SKM-1 (cell line): ENCODE results near the gene ATG5.
"Not testable (repeated sequence)": the region's sequence is repeated elsewhere in the genome, so short reads cannot be mapped to it uniquely, and the experiment has no call there.

ENCODE experiments used
- DNase-seq: peaks from one replicate; lab custom pipeline; 2025; ENCODE audit not compliant: unreplicated experiment; lab: John Stamatoyannopoulos, UW

Gene ATG5

DNA sequence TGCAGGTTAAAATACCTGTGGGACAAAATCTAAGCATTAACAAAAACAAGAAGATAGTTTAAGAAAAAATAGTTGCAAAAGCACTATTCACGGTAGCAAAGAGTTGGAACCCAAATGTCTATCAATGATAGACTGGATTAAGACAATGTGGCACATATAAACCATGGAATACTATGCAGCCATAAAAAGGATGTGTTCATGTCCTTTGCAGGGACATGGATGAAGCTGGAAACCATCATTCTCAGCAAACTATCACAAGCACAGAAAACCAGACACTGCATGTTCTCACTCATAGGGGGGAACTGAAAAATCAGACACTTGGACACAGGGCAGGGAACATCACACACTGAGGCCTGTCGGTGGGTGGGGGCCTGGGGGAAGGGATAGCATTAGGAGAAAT is 65.8 kb downstream of the ATG5 start:
- not testable (repeated sequence) for DNase-seq

DNA sequence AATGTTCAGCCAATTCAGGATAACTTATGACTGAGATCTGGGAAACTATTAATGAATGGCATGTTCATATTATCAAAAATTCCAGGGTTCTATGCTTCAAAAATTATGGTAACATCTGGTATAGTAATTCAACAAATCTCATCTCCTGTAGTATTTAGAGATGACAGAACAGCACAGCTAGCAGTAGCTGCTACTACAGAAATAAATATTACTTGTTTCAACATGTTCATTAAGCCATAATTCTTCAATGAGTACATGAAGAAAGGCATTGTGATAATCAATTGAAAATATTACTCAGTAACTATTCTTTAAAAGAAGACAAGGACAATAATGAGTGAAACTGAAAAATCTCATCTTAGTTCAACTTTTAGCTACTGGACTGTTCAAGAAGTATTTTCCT is 66.8 kb downstream of the ATG5 start:
- DNase-seq: no peak

DNA sequence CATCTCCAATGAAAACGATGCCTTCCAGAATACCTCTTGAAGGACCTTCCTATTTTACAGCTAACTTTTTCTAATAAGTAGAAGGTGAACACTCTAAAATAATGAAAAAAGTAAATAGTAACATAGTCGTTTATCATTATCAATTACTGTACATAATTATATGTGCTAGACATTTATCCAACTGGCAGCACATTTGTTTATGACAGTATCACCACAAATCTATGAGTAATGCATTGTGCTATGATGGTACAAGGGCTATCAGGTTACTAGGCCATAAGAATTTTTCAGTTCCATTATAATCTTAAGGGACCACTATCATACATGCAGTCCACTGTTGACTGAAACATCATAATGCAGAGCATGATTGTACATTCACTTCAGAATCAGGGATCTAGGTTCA is 68.4 kb downstream of the ATG5 start:
- DNase-seq: no peak

DNA sequence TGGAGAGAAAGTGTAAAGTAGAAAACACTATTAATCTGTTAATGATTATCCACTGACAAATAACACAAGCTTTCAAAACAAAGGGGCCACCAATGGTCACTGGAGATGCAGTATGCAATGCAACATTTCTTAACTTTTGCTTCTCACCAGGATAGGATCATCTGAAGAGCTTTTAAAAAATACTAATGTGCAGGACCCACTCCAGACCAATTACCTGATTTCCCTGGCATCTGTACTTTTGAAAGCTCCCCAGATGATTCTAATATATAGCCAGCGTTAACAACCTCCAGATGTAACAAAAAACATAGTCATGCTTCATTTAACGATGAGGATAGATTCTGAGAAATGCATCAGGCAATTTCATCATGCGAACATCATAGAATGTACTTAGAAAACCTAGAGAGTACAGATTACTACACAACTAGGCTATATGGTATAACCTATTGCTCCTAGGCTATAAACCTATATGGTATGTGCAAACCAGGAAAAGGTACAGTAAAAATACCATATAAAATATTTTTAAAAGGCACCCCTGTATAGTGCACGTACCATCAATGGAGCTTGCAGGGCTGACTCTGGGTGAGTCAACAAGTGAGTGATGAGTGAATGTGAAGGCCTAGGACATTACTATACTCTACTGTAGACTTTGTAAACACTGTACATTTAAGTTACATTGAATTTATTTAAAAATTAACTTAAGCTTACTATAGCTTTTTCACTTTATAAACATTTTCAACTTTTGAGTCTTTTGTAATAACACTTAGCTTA is 69.2 kb downstream of the ATG5 start:
- DNase-seq: no peak

DNA sequence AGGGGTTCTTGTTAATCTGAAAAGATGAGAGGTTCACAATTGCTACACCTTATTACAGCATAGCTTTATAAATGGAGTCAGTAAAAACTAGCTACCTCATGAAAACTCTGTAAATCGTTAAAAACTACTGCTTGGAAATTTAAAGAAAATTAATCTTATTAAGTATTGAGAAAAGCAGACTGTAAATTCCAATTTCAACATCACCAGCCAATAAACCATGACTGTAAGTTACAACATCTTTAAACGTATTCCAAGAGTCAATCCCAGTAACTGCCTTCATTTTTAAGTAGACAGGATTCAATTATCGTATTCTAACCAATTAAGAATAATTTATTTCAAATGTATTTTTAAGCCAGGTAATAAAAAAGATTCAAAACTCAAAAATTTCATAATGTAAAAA is 70.3 kb downstream of the ATG5 start:
- no peak for DNase-seq

DNA sequence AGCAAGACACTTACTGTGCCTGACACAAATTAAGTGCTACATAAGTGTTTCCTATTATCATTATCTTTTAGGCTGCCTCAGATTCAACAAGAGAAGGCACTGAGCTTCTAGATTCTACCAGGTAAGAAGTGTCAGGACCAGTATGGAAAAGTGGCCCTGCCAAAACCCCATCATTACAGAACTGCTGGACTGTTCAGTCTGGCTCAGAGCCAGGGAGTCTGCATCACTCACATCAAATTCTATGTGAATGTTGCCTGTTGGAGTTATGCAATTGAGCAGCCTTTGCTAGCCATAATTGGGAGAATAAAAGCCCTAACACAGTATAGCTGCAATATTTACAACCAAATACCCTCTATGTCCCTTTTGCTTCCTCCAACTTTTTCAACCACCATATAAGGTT is 70.9 kb downstream of the ATG5 start:
- DNase-seq: no peak

DNA sequence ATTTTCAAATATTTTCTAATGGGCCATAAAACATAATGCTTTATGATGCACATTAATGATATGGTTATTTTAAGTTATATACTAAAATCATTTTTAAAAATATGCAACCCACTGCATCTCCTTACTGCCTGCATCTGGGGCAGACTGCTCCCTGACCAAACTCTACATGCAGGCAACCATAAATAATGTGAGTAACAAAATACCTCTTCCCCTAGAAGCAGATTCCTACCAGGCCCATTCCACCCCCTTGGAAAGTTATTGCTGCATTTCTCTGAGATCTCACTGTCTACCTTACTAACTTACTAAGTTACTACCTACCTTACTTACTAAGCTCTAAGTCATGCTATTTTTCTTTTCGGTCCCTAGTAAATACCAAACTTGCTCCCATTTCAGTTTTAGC is 71.8 kb downstream of the ATG5 start:
- no peak for DNase-seq

DNA sequence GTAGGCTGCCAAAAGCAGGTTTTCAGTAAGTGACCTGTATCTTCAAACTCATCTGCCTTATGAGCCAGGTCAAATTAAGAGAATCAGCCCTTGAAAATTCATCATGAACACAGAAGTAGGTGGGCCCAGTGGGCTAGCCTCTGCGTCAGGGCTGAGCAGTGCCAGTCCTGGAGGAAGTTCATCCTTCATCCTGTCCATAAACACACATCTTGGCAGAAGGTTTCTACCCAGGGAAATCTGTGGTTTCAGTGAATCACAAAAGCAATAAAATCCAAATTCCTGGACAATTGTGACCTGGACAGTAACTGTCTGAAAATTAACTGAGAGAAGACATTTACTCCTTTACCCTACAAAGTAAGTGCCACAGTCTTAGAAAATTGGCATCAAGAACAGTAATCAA is 72.4 kb downstream of the ATG5 start:
- no peak for DNase-seq

DNA sequence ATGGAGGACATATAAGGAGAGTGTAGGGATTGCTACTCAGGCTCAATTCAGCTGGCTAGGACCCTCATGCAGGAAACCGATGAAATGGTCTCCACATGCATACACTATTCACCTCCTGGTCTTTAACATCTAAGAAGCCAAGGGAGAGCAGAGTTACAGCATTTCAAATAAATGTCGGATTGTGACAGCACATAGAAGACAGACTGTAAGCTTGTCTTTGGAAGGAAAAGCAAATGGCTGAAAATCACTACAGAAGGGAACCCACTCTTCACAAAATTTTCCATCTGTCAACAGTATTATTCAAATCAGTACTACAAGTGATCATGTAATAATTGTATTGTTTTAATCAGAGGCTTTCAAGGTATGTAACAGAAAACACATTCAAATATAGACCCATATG is 72.9 kb downstream of the ATG5 start:
- no peak for DNase-seq

DNA sequence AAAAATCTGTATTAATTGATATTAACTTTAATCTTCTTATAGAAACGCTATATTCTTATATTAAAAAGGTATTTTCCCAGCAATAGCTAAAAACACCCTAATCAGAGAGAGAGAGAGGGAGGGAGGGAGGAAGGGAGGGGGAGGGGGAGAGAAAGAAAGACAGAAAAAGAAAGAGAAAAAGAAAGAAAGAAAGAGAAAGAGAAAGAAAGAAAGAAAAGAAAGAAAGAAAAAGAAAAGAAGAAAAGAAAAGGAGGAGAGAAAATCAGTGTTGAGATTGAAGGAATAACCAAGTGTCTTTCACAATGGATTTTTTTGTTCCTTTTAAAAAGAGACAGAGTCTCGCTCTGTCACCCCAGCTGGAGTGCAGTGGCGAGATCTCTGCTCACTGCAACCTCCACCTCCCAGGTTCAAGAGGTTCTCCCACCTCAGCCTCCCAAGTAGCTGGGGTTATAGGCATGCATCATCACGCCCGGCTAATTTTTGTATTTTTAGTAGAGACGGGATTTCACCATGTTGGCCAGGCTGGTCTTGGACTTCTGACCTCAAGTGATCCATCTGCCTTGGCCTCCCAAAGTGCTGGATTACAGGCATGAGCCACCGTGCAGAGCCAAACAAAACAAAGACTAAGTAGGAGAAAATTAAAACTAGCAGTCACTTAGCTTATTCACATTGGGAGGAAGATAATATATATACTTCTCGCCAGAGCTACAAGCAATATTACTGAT is 73.9 kb downstream of the ATG5 start:
- not testable (repeated sequence) for DNase-seq

DNA sequence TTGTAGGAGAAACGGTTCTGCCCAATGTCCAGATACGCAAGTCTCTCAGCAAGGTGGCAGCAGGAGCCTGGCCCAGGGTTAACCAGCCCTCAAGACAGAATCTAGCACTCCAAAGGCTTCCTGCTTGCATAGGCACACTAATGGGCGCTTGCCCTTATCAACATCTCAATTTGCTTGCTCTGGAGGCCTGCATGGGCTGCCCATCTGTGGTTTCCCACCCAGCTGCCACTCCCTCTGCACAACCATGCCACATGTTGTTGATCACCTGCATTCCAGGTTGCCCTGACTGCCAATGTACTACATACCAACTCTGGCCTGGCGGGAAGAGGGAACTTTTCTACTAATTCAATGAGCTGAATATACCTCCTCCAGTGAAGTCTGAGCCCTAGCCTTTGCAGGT is 74.6 kb downstream of the ATG5 start:
- DNase-seq: no peak

DNA sequence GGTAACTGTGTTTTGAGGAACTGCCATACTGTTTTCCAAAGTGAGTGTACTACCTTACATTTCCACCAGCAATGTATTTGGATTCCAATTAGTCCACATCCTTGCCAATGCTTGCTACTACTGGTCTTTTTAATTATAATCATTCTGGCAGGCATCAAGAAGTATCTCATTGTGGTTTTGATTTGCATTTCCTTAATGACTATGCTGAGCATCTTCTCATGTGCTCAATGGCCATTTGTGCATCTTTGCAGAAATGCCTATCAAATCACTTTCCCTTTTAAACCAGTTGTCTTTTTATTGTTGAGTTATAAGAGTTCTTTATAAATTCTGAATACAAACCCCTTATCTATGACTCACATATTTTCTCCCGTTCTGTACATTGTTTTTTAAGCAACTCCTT is 75.9 kb downstream of the ATG5 start:
- no peak for DNase-seq

DNA sequence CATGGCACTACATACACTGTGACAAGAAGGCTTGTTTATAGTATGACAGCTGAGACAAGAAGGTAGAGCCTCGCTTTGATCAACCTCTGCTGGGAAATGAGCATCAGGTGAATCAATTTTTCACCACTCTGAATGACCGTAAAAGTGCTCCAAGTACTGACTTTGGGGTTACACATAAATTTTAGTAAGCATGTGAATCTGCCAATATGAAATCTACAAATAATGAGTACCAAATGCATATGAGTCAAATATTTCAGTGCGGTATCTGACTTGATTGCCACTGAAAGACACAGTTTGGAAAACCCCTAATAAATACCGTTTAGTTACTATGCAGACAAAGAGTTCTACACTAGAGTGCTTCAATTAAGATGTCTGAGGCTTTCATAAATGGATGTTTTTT is 77.8 kb downstream of the ATG5 start:
- no peak for DNase-seq

DNA sequence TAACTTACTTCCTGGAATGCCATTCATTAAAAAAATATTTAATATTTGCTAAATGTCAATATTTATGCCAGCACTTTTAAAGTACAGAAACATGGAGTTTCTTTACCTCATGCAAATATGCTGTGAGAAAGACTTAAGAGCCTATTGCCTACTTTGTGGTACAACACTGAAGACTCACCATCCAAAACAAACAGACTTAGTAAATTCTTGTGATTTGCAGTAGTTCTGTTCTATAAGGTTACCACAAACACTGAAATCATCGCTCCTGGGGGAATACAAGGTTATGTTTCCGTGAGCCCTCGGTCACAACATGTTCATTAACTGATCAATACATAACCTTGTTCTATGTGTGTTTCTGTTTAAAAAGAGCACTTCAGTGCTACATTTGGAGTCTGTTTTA is 78.3 kb downstream of the ATG5 start:
- no peak for DNase-seq

DNA sequence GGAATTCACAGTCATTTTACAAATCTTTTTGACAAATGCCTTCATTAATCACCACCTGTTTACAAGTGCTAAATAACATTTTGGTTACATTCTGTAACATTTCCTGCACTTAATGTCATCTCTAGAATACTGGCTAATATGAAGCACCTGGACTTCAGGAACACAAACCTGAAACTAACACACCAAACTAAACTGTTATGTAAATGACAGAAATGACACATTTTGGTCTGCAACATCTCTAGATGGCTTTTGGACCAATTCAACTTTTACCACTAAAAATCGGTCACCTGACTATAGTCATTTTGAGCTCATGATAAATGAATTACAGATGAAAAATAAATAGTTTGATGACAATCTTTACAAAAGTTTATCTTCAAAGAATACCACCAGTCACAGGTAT is 80.6 kb downstream of the ATG5 start:
- DNase-seq: no peak

DNA sequence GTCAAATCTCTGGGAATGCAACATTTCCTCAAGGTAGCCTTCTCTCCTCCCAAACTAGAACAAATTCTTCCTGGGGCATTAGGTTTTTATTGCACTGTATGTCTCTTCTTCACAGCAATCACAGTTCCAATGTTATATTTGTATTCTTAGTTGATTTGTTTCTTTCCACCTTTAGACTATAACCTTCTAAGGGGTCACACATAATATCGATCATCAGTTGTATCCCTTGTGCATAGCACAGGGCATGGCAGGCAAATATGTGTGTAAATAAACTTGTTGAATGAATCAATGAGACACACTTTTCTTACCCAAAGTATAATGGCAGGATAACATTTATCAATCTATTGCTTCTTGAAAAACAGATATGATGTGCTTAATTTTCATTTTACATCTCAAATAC is 81.0 kb downstream of the ATG5 start:
- DNase-seq: no peak

DNA sequence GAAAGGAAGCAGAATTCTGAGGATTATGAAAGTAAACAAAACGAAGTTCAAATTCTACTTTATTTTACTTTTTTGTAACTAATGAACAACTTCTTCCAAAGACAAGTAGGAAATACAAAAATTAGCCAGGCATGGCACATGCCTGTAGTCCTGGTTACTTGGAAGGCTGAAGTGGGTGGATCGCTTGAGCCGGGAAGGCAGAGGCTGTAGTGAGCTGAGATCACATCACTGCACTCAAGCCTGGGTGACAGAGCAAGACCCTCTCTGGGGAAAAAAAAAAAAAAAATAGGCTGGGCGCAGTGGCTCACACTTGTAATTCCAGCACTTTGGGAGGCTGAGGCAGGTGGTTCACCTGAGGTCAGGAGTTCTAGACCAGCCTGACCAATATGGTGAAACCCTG is 82.3 kb downstream of the ATG5 start:
- no peak for DNase-seq

DNA sequence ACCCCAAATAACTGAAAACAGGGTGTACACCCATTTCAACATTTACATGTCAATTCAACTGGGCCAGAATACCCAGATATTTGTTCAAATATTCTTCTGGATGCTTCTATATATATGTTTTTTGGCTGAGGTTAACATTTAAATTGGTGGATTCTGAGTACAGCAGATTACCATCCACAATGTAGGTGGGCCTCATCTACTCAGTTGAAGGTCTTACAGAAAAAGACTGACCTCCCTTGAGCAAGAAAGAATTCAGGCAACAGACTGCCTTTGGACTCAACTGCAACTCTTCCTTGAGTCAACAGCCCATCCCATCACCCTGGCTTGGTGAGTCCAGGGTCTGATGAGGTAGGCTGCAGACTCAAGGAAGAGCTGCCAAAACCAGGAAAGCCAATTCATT is 84.1 kb downstream of the ATG5 start:
- DNase-seq: no peak

DNA sequence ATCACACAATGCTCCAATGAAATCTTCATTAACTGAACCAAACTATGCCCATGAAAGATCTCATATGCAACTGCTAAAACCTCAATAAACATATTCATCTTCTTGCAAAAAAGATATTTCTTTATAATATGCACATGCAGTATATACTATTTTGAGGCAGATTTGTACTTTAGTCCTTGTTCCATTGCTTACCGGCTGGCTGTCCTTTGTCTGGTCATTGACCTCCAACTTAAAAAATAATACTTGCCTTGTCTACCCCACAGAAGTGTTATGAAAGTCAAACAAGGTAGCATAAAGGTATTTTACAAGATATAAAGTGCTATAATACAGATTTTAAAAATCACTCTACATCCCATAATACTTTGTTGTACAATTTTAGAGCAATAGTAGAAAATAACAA is 88.3 kb downstream of the ATG5 start:
- DNase-seq: no peak

DNA sequence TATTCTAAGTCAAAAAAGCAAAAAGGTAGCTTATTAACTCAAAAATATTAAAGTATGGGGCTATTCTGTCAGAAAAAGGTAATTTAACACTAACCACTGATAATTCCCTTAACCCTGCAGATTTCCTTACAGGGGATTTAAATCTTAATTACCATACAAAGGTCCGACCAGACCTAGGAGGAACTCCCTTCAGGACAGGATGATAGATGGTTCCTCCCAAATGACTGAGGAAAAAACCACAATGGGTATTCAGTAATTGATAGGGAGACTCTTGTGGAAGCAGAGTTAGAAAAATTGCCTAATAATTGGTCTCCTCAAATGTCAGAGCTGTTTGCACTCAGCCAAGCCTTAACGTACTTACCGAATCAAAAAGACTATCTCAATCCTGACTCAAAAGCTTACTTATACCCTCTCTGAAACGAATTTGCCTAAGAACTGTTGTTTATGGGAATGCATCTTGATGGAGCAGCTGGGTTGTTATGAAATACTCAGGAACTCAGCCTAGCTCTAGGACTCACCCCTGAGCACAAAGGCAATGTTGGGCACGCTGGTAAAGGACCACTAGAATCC is 95.6 kb downstream of the ATG5 start:
- DNase-seq: not testable (repeated sequence)

DNA sequence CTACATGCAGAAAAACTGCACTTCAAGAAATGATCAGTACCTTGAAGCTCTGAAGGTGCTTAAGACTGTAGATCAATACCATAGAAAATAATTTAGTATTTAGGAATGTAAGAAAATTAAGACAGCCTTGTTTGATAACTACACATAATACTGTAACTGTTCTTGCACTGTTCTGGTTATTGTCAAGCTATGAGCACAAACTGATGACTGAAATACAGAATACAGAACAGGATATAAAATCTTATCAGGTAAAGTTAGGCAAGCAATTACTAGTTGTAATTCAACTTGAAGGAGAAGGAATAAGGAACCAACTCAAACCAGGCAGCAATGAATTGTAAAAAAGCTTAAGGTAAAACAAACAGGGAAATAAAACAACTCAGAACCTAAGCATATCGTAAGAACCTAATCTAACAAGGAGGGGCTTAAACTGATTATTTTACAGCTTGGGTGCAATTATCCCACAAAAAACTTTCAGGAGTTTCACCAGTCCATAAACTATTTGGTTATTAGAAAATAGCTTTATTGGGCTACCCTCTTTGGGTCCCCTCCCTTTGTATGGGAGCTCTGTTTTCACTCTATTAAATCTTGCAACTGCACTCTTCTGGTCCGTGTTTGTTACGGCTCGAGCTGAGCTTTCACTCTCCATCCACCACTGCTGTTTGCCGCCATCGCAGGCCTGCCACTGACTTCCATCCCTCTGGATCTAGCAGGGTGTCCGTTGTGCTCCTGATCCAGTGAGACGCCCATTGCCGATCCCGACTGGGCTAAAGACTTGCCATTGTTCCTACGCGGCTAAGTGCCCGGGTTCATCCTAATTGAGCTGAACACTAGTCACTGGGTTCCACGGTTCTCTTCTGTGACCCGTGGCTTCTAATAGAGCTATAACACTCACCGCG is 97.7 kb downstream of the ATG5 start:
- no peak for DNase-seq
